Right lobe of liver (tissue), 6 donors: ENCODE data around the gene KRIT1. TPM values are rescaled to one million over a fixed set of nuclear protein-coding genes. Genes with fewer than 3 reads are reported as not detected.

Source experiments
- ATAC-seq, 4 donors: fragments of 200-7000 bp; cut with Tn5 transposase; one replicate each; pipeline ENCODE4 v1.9.1; 2020; ENCODE audit warnings: mild to moderate bottlenecking in 4 of 4, moderate library complexity in 4 of 4
- DNase-seq, 3 donors: peaks; one replicate each; pipeline ENCODE4 v3.0.0-alpha.2; 2020
- H3K27ac ChIP-seq, 3 donors: fragments of 200-600 bp; one replicate each; pipeline ENCODE4 v1.8.0; 2022
- H3K27me3 ChIP-seq, 2 donors: fragments of 200-600 bp; one replicate each; pipeline ENCODE4 v1.8.0; 2022
- H3K36me3 ChIP-seq, 4 donors: fragments of 200-600 bp; sonication (generic) in 1 of 4; one replicate each; pipeline versions ENCODE4 v1.5.1 to v1.8.0; 2017 to 2022; ENCODE audit warnings: control low read depth in 1 of 4
- H3K4me1 ChIP-seq, 4 donors: fragments of 200-600 bp; sonication (generic) in 1 of 4; one replicate each; pipeline versions ENCODE4 v1.5.1 to v1.8.0; 2017 to 2022; ENCODE audit warnings: control low read depth in 1 of 4
- H3K4me3 ChIP-seq, 3 donors: fragments of 200-600 bp; one replicate each; pipeline ENCODE4 v1.8.0; 2022
- H3K9me3 ChIP-seq, 4 donors: fragments of 200-600 bp; sonication (generic) in 1 of 4; one replicate each; pipeline versions ENCODE4 v1.5.1 to v1.8.0; 2017 to 2022; ENCODE audit warnings: control low read depth in 1 of 4
- CTCF ChIP-seq, 4 donors: fragments of 200-600 bp in 3 of 4; fragments of 450-650 bp in 1 of 4; IDR thresholded peaks; one replicate each; pipeline versions ENCODE4 v1.5.1 to v1.8.0; 2016 to 2022; ENCODE audit warnings: antibody characterized with exemption in 4 of 4, mild to moderate bottlenecking in 2 of 4
- POLR2A ChIP-seq: fragments of 450-650 bp; IDR thresholded peaks from one replicate; pipeline ENCODE4 v1.6.1; 2017; ENCODE audit warnings: antibody characterized with exemption, mild to moderate bottlenecking
- WGBS: methylation state at CpG from one replicate; pipeline ENCODE4 v1.1.6; 2018; ENCODE audit warnings: low coverage, low lambda C conversion rate; ENCODE audit not compliant: insufficient coverage; ENCODE audit errors: missing lambda C conversion rate; 5-methylcytosine and 5-hydroxymethylcytosine counted together
- intact Hi-C, 2 donors: fragments of 100-400 bp; cut with DNase I; formaldehyde crosslinking; loops; one replicate each; pipeline versions ENCODE4 v1.11.2 to v1.14.1; 2022
- long read RNA-seq: library from polyadenylated mRNA; unstranded; transcript quantifications from one replicate; pipeline ENCODE4 v2.0.0, GENCODE V29; 2019
- total RNA-seq, 6 experiments: library from RNA; depleted of rRNA in 2 of 6; stranded (reverse); fragments of >200 nt in 2 of 6; fragmentation: NEBNext Ultra II Directional in 3 of 6; extraction: Animal tissue kit (Norgen Biotek cat#: 25700) in 3 of 6; gene quantifications; one replicate each; pipeline versions ENCODE4 v1.1.0 to v1.2.4, GENCODE V29; 2016 to 2023
- donor health status: DM: no; HTN: yes; CAD: no.
- donor health status: DM: no; HTN: no; CAD: no.
- donor health status: DM: no; HTN: no; CAD: no.
- donor health status: DM: no; HTN: yes; CAD: no.
- donor health status: DM: no; HTN: yes; CAD: no.

KRIT1 gene
- 10 to 100 TPM; 15.9 to 32.3 (median 22.6) TPM for total RNA-seq
- long read RNA-seq, partial matches to known transcripts = 0 of 3 reads
- long read RNA-seq, other reads (novel, unspliced or antisense) = 3 of 3 reads

GRCh38 chr7:92245487-92246359 is at the start of gene KRIT1, which contains the start of gene ANKIB1:
KRIT1 (minus strand) TSS chr7:92245914; CDS start chr7:92242135, 3,779 bp downstream.
ANKIB1 (plus strand) TSS chr7:92245974; CDS start chr7:92294979, 49,005 bp downstream.
- TF ChIP-seq POLR2A (peak; percentile 38), CTCF (IDR thresholded peaks at IDR 0.05) (peak in 2 of 4 donors; percentile 11 to 28)
- peak within 1 kb of the TSS; percentile 84 to 88 (median 85) for H3K27ac ChIP-seq
- peak; percentile 93 to 97 (median 95) for ATAC-seq
- H3K27me3 ChIP-seq = no peaks in the 10 kb centered on the region
- peaks cover 0 to 24% (median 4%) of the 10 kb centered on the region in 4 donors for H3K4me1 ChIP-seq
- H3K4me3 ChIP-seq = peak within 1 kb of the TSS; percentile 81 to 90 (median 87)
- WGBS = 0% methylated on average over 27 of the region's 71 CpGs
- DNase-seq = peak; percentile 89 to 92 (median 91)
- no peaks in the 10 kb centered on the region for H3K9me3 ChIP-seq
- H3K36me3 ChIP-seq = peaks cover 0 to 8% (median 2%) of the 10 kb centered on the region in 4 donors
- intact Hi-C loops = no loop called here

GRCh38 chr7:92295391-92295790 is 49.7 kb upstream of the KRIT1 start:
- Histone ChIP-seq H3K4me1 (peaks cover 0 to 6% (median 0%) of the 10 kb centered on the region in 4 donors), H3K36me3 (no peaks in the 10 kb centered on the region), H3K27me3 (no peaks in the 10 kb centered on the region), H3K9me3 (no peaks in the 10 kb centered on the region), H3K4me3 (no peak overlapping the region), H3K27ac (no peak overlapping the region)
- ATAC-seq = no peak
- no peak for DNase-seq
- WGBS = 48% methylated on average over 1 of the region's 1 CpG
- no peak for TF ChIP-seq POLR2A
- TF ChIP-seq CTCF (IDR thresholded peaks at IDR 0.05) = no peak
- intact Hi-C loops = no loop called here

GRCh38 chr7:92293896-92294590 is 48.3 kb upstream of the KRIT1 start:
- Histone ChIP-seq H3K4me1 (peaks cover 0 to 6% (median 0%) of the 10 kb centered on the region in 4 donors), H3K27ac (peak overlapping the region in 2 of 3 donors; percentile 18 to 37), H3K4me3 (peak overlapping the region; percentile 4 to 36 (median 16)), H3K36me3 (no peaks in the 10 kb centered on the region), H3K9me3 (no peaks in the 10 kb centered on the region), H3K27me3 (no peaks in the 10 kb centered on the region)
- ATAC-seq = peak; percentile 64 to 89 (median 72)
- WGBS = 6% methylated on average over 2 of the region's 2 CpGs
- no peak for DNase-seq
- no peak for TF ChIP-seq POLR2A
- TF ChIP-seq CTCF (IDR thresholded peaks at IDR 0.05) = no peak
- intact Hi-C loops = no loop called here

- Histone ChIP-seq H3K27ac (peak overlapping the region in 1 of 3 donors; percentile 37), H3K4me1 (peaks cover 0 to 6% (median 0%) of the 10 kb centered on the region in 4 donors), H3K36me3 (no peaks in the 10 kb centered on the region), H3K9me3 (no peaks in the 10 kb centered on the region), H3K4me3 (no peak overlapping the region), H3K27me3 (no peaks in the 10 kb centered on the region)
- peak in 1 of 4 donors; percentile 20 for ATAC-seq
- WGBS = 86% methylated on average over 2 of the region's 3 CpGs
- intact Hi-C loops = no loop called here
- no peak for DNase-seq
- TF ChIP-seq CTCF (IDR thresholded peaks at IDR 0.05) = no peak
- TF ChIP-seq POLR2A = no peak
Observed at GRCh38 chr7:92292981-92293380, 47.3 kb upstream of the KRIT1 start.
